Gastroesophageal sphincter (tissue), 4 donors: ENCODE measurements around the gene LTBP1. TPM values are rescaled to one million over a fixed set of nuclear protein-coding genes. Genes with fewer than 3 reads are reported as not detected.

ENCODE experiments used
- ATAC-seq: fragments of 150-250 bp; one replicate; pipeline ENCODE4 v1.9.1; 2016; ENCODE audit warnings: mild to moderate bottlenecking, moderate library complexity
- H3K27ac ChIP-seq, 4 donors: fragments of 200-600 bp; sonication (generic) in 3 of 4; 1 replicate in 3 of 4; 2 replicates in 1 of 4; pipeline ENCODE4 v1.5.1; 2016 to 2019
- H3K27me3 ChIP-seq: fragments of 200-600 bp; sonication (generic); one replicate; pipeline ENCODE4 v1.5.1; 2019
- H3K36me3 ChIP-seq, 2 donors: fragments of 200-600 bp; sonication (generic); one replicate each; pipeline ENCODE4 v1.5.1; 2019; ENCODE audit warnings: control low read depth in 1 of 2
- H3K4me1 ChIP-seq, 3 donors: fragments of 200-600 bp; sonication (generic); 1 replicate in 2 of 3; 2 replicates in 1 of 3; pipeline ENCODE4 v1.5.1; 2016 to 2019; ENCODE audit warnings: control low read depth in 2 of 3
- H3K4me3 ChIP-seq, 2 donors: fragments of 200-600 bp; sonication (generic); one replicate each; pipeline ENCODE4 v1.5.1; 2019; ENCODE audit warnings: mild to moderate bottlenecking in 1 of 2, moderate library complexity in 1 of 2
- H3K9me3 ChIP-seq, 3 donors: fragments of 200-600 bp; sonication (generic); one replicate each; pipeline ENCODE4 v1.5.1; 2017 to 2019; ENCODE audit warnings: control low read depth in 2 of 3
- CTCF ChIP-seq, 4 experiments: fragments of 200-600 bp in 2 of 4; fragments of 450-650 bp in 2 of 4; sonication (generic) in 1 of 4; IDR thresholded peaks; one replicate each; pipeline ENCODE4 v1.5.1; 2017 to 2019; ENCODE audit warnings: antibody characterized with exemption in 4 of 4, mild to moderate bottlenecking in 2 of 4, moderate library complexity in 2 of 4
- EP300 ChIP-seq: sonication (generic); formaldehyde crosslinking; IDR thresholded peaks from one replicate; pipeline ENCODE4 v1.6.1; 2017; ENCODE audit warnings: antibody characterized with exemption, mild to moderate bottlenecking
- POLR2A ChIP-seq, 2 donors: fragments of 450-650 bp; IDR thresholded peaks; one replicate each; pipeline ENCODE4 v1.6.1; 2017; ENCODE audit warnings: antibody characterized with exemption in 2 of 2, mild to moderate bottlenecking in 2 of 2, moderate library complexity in 1 of 2
- POLR2AphosphoS5 ChIP-seq: sonication (generic); formaldehyde crosslinking; IDR thresholded peaks from one replicate; pipeline ENCODE4 v1.6.1; 2017; ENCODE audit warnings: antibody characterized with exemption
- WGBS, 2 donors: methylation state at CpG; one replicate each; pipeline ENCODE4 v1.1.5; 2018; ENCODE audit warnings: low coverage in 1 of 2; 5-methylcytosine and 5-hydroxymethylcytosine counted together
- total RNA-seq, 4 donors: library from RNA; depleted of rRNA; stranded (reverse); fragments of >200 nt; gene quantifications; one replicate each; pipeline ENCODE4 v1.1.0, GENCODE V29; 2016

The LTBP1 gene
- total RNA-seq, 4 donors from 2014 or later: 238 to 493 (median 378) TPM

DNA sequence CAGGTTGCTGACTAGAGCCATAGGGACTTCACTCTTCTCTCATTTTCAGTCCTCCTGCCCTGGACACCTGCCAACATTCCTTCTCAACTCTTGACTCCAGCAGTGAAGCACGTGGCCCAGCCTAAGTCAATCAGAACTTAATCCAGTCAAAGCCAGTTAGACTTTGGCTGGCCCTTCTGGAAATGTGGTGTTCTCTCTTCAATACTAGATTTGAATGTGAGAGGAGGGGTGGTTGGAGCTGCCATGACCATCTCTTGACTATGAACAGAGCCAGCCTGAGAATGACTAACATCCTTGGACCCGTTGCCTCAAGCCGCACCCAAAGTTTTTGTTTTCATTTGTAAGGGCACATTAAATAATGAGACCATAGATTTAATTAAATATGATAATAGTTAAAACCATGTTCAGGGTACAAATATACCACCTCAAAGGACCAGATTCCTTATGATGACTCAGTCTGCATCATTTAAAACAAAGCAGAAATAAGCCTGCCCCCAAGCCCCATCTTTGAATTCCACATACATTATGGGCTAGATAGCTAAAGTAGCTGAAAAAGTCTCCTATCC lies 480.0 kb downstream of the LTBP1 start:
- peaks cover 0 to 16% (median 0%) of the 10 kb centered on the region in 3 donors for H3K4me1 ChIP-seq
- no peaks in the 10 kb centered on the region for H3K27me3 ChIP-seq
- H3K9me3 ChIP-seq: no peaks in the 10 kb centered on the region
- H3K27ac ChIP-seq: no peak overlapping the region
- TF ChIP-seq EP300 (no peak), CTCF (IDR thresholded peaks at IDR 0.05) (no peak), POLR2AphosphoS5 (no peak), POLR2A (IDR thresholded peaks at IDR 0.05) (no peak)
- ATAC-seq: no peak
- H3K36me3 ChIP-seq: no peaks in the 10 kb centered on the region
- WGBS, 2 donors: 40 to 100% methylated on average over 1 to 3 of the region's 3 CpGs
- H3K4me3 ChIP-seq: no peak overlapping the region

DNA sequence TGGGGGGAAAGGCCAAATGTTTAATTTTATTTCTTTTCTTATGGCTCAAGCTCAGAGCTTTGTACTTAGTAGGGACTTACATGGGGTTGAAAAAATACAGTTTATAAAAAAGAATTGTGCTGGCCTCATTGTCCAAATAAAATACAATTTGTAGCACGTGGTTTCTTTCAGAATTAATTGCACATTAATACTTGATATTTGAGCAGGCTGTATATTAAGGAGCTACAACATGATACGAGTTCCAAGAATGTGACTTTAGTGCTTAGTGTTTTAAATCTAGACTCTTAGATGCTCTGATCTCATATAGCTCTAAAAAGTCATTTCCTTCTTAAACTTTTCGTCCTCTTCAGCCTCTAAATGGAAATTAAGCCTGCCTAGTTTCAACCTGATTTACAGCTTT lies 483.3 kb downstream of the LTBP1 start:
- no peak for ATAC-seq
- peaks cover 0 to 23% (median 0%) of the 10 kb centered on the region in 3 donors for H3K4me1 ChIP-seq
- TF ChIP-seq CTCF (IDR thresholded peaks at IDR 0.05) (no peak), EP300 (no peak), POLR2AphosphoS5 (no peak), POLR2A (IDR thresholded peaks at IDR 0.05) (no peak)

DNA sequence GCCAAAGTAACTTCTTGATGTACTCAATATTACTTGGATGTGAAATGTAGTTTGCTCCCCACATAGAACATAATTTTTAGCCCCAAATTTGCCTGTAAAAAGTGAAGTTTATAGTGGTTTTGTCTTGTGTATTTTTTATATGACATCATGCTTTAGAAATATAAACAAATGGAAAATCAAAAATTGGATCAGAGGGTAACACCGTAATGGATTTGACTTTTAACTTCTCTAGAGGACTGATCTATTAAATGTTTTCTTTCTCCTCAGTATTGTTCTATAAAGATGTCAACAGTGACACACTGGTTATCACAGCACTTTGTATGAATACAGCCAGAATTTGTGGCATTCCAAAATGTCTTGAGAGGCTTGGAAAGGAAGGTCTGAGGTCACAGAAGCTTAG lies 484.1 kb downstream of the LTBP1 start:
- 20 to 42% methylated on average over 1 of the region's 1 CpG for WGBS, 2 donors
- Histone ChIP-seq H3K36me3 (no peaks in the 10 kb centered on the region), H3K4me1 (peaks cover 0 to 24% (median 0%) of the 10 kb centered on the region in 3 donors), H3K27ac (no peak overlapping the region), H3K9me3 (no peaks in the 10 kb centered on the region), H3K27me3 (no peaks in the 10 kb centered on the region), H3K4me3 (no peak overlapping the region)
- ATAC-seq: no peak
- TF ChIP-seq EP300 (no peak), POLR2A (IDR thresholded peaks at IDR 0.05) (no peak), CTCF (IDR thresholded peaks at IDR 0.05) (no peak), POLR2AphosphoS5 (no peak)

More for the DNA sequence above, 483.3 kb downstream of the LTBP1 start:
- Histone ChIP-seq H3K36me3 (no peaks in the 10 kb centered on the region), H3K9me3 (no peaks in the 10 kb centered on the region), H3K4me3 (no peak overlapping the region), H3K27ac (no peak overlapping the region), H3K27me3 (no peaks in the 10 kb centered on the region)
- WGBS, 2 donors: 11 to 25% methylated on average over 3 of the region's 3 CpGs

DNA sequence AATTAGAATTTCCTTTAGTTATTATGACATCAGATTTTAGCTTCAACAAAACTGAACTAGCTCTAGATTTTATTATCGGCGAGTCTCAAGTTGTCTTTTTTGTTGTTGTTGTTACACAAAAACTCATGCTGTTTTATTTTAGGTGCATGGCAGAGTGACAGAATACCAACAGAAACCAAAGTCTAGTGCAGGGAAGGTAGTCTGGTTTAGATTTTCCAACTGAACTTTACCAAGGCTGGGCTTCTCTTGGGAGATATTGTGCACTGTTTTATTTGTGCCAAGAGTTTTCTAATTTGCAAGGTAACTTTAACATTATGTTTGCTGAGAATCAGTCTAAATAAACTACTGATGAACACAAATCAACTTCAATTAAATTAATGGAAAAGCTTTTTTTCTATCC lies 486.1 kb downstream of the LTBP1 start:
- no peak for ATAC-seq
- Histone ChIP-seq H3K36me3 (no peaks in the 10 kb centered on the region), H3K4me3 (no peak overlapping the region), H3K27ac (peak overlapping the region in 1 of 4 donors; percentile 38), H3K27me3 (no peaks in the 10 kb centered on the region), H3K4me1 (peaks cover 3 to 43% (median 12%) of the 10 kb centered on the region in 3 donors), H3K9me3 (no peaks in the 10 kb centered on the region)
- 70 to 96% methylated on average over 2 of the region's 2 CpGs for WGBS, 2 donors
- no peak for TF ChIP-seq POLR2AphosphoS5
- no peak for TF ChIP-seq POLR2A (IDR thresholded peaks at IDR 0.05)
- no peak for TF ChIP-seq CTCF (IDR thresholded peaks at IDR 0.05)
- TF ChIP-seq EP300: no peak
